HG02981 (cell line): ENCODE measurements around the gene ATP13A2.
"Not testable (repeated sequence)": the region's sequence is repeated elsewhere in the genome, so short reads cannot be mapped to it uniquely, and the experiment has no call there.

Experiments
- ATAC-seq: cut with Tn5 transposase; IDR thresholded peaks from one replicate; pipeline ENCODE4 v1.9.1; 2021; ENCODE audit warnings: mild to moderate bottlenecking, moderate library complexity; ENCODE audit not compliant: unreplicated experiment

ATP13A2 gene

DNA sequence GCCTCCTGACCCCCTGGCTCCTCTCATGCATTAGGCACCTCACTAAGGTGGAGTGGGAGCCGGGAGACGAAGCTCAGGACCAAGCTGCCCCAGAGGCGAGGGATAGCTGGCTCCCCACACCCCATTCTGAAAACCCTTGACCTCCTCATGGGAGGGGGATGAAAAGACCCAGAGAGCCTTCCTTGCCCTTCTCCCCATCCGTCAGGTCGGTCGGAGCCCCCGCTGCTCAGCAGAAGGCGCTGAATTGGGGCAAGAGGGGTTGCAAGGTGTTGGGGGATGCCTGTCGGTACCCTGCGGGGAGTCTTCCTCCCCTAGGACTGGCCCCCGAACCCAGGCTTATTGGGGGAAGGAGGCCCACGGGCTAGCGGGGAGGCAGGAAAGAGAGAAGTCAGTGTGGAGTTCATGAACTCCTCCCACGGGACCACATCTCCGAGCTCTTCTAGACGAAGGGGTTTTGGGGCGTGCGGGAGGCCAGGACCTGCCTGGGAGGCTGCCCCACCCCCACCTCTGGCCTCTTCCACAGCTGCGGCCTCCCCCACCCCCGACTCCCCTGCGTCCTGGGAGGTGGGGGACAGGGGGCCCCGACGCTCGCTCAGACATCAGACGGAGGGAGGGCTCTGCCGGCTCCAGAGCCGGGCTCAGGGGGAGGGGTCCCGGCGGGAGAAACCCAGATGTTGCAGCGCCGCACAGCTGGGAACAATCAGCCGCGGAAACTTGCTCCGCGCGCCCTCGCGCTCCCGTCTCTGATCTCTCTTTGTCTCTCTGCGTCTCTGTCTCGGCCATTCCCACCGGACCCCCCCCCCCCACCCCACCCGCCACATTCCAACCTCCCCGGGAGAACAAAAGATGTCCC, 32.0 kb downstream of the ATP13A2 start:
- ATAC-seq = no peak

DNA sequence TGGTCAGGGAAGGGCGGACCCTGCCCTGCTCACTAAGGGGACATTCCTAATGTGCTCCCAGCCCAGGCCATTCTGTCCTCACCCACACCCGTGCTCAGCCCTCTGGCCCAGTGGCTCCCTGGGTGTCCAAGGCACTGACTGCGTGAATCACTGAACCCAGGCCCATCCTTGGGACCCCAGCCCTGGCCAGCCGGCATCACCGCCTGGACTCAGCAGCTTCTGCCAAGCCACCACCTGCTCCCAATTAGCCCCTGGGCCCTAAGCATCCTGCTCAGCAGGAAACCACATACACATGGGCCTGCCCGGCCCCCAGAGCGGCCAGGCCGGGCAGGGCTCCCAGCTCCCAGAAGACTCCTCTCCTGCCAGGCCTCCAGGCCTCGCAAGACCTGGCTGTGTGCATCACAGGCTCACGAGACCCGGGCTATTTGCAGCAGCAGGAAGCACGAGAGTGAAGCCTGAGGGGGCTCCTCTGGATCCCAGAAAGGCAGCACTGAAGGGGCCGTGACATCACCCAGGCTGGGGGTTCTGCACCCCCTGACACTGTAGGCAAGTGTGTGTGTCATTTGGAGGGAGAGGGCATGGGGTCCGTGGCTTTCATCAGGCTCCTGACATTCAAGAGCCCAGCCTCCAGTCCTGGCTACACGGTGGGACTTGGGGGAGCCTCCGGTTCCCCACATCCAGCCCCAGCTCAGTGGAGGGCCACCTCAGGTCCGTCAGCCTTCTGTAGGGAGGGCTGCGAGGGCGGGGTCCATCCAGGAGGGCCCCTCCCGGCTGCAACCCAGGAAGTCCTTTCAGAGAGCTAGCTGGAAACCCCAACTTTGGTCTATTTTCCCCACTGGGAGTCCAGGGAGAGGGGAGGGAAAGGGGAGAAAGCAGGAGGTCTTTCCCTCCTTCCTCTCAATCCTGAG, 32.9 kb downstream of the ATP13A2 start:
- no peak for ATAC-seq

DNA sequence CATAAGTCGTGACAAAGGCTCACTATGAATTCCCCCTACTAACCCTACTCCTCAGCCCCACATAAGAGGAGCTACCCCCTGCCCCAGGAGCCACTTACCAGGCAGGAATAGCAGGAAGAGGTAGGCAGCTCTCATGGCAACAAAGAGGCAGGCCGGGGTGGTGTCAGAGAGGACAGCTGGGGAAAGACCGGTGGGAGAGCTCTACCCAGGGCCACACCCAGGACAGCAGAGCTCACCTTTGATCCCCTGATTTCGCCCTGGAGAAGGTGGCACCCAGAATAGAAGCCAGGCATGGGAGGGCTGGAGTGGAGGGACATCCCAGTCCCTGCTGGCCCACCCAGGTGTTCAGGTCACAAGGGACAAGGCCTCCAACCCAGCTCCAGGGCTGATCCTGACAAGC, 33.6 kb downstream of the ATP13A2 start:
- ATAC-seq = no peak

DNA sequence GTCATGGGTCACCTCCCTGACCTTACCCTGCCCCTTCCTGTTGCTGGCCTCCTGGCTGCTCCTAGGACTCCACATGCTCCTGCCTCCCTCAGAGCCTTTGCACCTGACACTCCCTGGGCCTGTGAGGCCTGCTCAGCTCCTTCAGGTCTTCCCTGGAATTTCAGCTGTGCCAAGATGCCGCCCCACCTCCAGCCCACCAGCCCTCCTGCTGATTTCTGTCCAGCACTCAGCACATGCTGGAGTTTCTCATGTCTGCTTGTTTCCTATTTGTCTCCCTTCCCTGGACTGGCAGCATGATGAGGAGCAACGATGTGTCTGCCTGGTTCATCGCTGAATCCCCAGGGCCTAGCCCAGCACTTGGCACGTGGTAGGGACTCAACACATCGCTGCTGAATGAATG, 34.4 kb downstream of the ATP13A2 start:
- no peak for ATAC-seq

DNA sequence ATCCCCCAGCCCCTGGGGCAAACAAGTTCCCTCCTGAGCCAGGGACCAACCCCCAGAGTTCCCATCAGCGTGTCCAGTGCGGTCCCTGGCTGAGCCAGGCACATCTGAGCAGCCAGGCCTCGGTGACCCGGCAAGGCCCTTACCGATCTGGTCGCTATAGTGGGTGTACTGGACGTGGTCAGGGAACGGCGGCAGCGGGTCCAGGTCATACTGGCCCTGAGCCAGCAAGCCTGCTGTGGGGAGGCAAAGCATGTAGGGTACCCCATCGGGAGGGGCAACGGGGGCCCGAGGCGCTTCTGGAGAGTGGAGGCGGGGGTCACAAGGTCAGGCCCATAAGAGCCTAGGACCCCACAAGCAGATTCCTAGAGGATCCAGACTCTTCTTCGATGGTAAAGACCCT, 34.8 kb downstream of the ATP13A2 start:
- ATAC-seq = no peak

DNA sequence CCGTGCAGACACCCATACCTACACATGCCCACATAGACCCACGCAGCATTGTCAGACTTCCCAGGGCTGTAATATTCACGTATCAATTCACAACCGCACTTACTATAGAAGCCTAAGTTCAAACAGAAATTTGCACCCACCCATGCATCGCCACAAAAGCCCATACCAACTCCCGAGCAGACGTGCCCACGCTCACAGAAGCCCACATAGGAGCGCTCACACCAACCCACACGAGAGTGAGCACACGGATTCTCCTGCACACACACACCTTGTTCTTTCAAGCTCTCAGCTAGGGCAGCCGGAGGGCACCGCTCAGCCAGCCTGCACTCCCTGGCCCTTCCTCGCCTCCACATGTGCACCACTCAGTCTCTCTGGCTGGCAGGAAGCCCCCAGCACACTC, 35.9 kb downstream of the ATP13A2 start:
- no peak for ATAC-seq

DNA sequence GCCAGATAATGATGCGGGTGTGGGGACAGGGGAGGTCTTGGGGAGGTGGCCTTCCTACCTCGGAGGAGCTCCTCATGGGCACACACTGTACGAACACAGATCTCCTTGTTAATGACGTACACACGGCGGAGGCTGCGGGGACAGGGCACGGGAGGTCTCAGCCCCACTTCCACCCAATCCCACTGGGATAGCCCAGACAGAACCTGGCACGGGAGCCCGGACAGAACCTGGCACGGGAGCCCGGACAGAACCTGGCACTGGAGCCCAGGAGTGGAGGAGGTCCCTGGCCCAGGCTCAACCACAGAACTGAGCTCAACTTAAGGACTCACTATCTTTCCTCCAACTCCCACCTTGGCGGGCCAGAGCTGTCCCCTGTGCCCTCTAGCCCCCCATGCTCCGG, 36.5 kb downstream of the ATP13A2 start:
- ATAC-seq = no peak

DNA sequence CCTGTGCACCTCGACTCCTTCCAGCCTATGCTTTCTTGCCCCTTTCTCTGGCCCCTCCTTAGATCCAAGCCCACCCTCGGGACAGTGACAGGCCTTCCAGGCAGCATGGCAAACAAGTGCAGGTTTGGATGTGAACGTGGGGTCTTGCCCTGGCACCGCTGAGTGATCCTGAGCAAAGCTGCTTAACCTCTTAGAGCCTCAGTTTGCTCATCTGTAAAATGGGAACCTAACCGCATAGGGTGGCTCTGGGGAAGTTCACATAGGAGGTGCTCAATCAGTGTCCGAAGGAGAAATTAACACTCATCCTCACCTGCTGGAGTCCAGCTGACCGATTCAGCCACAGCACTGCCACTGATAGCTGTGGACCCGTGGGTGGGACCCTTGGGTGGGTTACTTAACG, 38.5 kb downstream of the ATP13A2 start:
- ATAC-seq = no peak

DNA sequence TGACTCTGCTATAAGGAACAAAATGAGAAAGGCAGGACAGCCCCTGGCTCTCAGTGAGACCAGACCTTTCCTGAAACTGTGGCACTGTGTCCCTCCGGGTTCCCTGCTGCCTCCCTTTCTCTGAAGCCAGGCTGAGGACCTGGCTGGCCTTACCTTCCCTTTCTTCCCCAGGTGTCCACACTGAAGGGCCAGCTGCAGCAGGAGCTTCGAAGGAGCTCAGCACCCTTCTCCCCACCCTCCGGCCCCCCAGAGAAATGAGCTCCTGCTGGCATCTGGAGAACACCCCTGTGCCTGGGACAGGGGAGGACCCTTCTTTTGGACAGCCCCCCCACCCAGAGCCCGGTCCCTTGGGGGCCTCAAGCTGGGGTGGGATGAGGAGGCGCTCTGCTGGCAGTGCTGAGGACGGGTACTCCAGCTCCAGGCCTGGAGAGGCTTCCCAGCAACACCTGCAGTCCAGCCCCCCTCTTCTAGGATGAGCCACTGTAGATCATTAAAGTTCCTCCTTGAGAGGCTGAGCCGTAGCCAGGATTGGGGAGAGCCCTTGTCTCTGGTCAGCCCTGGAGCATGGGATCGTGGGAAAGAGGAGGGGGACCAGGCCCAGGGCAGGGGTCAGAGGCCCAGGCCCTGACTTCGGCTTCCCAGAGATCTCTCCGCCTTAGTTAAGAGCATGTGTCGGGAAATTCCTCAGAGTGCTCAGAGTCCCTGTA, 39.4 kb downstream of the ATP13A2 start:
- ATAC-seq = no peak

DNA sequence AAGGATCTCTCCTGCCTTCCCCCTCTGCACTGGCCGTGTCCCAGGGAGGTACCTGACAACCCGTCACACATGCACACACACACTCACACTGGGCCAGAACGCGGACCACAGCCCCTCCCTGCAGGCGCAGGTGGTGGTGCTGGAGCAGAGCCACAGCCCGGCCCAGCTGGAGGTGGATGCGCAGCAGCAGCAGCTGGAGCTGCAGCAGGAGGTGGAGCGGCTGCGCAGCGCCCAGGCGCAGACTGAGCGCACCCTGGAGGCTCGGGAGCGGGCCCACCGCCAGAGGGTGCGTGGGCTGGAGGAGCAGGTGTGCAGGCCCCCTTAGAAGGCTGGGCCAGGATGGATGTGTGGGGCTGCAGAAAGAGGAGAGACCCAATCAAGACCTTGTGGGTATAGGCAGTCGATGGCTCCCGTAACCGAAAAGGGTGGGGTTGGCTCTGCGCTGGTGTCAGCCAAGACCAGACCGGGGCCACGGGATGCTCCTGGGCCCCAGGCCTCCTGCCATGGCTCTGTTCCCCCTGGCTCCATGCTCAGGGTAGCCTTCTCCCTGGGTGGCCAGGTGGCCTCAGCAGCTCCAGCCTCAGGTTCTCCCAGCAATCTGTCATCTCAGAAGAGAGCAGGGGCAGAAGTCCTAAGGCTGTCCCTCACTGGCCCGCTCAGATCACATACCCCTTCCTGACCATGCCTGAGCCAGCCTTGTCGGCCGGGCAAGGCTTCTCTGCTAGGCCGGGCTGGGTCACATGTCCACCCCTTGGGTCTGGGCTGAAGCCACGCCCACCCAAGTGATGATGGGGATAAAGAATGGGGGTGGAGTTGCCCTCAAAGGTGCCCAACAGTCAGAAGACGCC, 40.2 kb downstream of the ATP13A2 start:
- ATAC-seq = no peak

DNA sequence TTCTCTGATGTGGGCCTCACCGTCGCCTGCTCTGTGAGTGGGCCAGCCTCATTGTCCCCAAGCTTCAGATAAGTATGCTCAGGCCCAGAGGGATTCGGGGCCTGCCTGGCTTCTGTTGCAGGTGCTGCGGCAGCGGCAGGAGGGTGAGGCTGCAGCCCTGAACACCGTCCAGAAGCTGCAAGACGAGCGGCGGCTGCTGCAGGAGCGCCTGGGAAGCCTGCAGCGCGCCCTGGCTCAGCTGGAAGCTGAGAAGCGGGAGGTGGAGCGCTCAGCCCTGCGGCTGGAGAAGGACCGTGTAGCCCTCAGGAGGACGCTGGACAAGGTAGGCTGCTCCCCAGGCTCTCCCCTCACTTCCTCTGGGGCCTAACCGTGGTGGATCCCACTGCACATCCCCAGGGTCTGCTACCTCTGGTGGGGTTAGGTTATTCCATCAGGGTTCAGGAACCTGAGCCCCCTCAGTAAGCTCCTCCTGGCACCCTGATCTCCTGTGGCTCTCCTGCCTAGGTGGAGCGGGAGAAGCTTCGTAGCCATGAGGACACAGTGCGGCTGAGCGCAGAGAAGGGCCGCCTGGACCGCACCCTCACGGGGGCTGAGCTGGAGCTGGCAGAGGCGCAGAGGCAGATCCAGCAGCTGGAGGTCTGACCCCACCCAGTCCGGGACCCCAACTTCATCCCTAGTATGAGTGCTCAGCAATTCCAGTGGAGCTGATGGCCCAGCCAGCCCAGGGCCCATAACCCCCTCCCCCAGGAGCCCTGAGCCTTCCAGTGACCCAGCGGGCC, 41.4 kb downstream of the ATP13A2 start:
- no peak for ATAC-seq

DNA sequence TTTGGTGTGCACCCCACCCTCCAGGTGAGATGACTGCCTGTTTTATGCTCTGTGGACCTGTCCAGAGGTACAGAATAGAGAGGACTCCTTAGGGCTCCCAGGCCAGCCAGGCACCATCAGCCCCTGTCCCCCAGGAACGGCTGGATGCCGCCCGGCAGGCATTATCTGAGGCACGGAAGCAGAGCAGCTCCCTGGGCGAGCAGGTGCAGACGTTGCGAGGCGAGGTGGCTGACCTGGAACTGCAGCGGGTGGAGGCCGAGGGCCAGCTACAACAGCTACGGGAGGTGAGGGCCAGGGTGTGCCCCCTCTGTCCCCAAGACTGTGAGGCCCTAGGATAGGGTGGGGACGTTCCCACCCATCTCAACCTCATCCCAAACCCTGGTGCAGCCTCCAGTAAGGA, 42.1 kb downstream of the ATP13A2 start:
- no peak for ATAC-seq

DNA sequence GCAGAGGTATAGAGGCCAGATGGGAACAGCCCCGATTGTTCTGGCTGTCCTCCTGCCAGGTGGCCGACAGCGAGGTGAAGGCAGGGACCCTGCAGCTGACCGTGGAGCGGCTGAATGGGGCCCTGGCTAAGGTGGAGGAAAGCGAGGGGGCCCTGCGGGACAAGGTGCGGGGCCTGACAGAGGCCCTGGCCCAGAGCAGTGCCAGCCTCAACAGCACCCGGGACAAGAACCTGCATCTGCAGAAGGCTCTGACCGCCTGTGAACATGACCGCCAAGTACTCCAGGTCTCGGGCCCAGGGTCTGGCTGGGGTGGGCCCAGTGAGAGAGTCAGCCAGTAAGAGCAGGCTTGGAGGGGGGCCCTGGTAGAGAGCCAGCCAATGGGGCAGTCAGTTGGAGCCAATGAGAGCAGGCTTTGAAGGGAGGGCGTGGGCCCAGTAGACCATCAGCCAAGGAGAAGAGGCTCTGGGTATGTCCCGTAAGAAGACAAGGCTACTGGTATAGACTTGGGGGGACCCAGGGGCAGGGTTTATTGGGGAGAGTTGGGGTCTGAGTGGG, 42.6 kb downstream of the ATP13A2 start:
- ATAC-seq = no peak

DNA sequence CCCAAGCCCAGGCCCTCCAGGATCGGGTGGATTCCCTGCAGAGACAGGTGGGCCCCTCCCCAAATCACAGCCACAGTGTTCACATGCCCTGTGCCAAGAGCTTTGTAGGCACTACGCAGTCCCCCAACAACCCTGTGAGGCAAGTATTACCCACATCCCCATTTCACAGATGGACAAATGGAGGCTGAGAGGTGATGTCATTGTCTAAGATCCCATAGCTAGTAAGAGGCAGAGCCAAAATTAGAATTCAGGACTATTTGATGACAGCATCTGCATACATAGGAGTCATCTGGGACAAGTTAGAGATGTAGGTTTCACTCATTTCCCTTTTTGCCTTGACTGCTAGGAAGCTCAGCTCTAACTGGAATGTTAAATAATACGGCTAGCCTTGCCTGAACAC, 43.4 kb downstream of the ATP13A2 start:
- no peak for ATAC-seq

DNA sequence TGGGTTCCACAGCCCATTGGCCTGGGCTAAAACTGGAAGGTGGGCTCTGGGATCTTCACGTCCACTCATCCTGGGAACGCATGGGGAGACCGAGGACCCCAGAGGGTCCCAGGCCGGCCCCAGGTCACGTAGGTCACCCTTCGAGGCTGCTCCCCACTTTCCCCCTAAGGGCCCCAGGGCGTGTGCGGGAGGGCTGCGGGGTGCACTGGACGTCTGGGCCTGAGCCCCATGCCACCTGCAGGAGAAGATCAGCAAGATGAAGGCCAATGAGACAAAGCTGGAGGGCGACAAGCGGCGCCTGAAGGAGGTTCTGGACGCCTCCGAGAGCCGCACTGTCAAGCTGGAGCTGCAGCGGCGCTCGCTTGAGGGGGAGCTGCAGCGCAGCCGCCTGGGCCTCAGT, 43.8 kb downstream of the ATP13A2 start:
- ATAC-seq = no peak

DNA sequence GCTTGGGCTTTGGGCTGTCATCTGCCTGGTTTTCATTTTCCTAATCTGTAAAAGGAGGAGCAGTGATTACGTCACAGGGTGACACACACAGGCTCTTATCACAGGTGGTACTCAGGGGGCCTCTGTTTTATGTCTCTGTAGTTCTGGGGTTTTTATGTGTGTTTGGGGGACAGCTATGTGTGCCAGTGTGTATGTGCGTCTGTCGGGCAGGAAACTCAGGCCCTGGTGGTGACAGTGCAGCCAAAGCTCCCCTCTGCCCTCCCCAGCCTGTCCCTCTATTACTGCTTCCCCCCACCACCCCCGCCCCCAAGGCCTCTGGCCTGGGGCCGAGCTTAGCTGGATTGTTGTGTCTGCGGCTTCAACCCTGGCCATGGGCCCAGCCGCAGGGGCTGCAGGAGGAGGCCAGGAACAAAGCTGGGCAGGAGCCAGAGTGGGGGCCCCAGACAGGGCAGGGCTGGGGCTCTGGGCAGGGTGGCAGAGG, 44.6 kb downstream of the ATP13A2 start:
- no peak for ATAC-seq

DNA sequence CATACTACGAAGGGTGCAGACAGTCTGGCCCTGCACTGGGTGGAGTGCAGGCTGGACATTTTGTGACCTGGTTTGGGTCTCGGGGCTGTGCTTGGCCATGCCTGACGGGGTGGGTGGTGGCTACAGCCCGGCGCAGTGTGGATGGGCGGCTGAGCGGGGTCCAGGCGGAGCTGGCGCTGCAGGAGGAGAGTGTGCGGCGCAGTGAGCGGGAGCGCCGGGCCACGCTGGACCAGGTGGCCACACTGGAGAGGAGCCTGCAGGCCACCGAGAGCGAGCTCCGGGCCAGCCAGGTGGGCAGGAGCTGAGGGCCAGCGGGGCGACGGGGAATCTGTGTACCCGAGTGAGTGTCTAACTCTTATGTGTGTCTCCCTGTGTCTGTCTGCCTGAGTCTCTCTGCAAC, 45.4 kb downstream of the ATP13A2 start:
- ATAC-seq = no peak

DNA sequence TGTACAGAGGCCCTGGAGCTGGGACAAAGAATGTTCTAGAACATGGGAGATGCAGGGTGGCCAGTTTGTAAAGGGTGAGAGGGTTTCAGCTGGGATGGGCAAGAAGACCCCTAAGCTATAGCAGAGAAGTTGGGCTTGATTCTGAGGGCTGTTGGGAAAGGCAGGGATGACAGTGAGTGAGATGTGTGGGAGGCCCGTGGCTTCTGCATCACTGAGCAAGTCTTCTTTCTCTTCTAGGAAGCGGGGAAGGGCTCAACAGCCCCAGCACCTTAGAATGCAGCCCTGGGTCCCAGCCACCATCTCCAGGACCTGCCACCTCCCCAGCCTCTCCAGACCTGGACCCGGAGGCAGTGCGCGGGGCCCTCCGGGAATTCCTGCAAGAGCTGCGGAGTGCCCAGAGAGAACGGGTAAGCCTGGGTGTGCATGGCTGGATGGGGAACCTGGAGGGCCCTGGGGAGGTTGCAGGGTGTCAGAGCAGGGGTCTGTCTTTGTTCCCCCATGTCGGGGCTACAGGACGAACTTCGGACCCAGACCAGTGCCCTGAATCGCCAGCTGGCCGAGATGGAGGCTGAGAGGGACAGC, 46.2 kb downstream of the ATP13A2 start:
- ATAC-seq = no peak

DNA sequence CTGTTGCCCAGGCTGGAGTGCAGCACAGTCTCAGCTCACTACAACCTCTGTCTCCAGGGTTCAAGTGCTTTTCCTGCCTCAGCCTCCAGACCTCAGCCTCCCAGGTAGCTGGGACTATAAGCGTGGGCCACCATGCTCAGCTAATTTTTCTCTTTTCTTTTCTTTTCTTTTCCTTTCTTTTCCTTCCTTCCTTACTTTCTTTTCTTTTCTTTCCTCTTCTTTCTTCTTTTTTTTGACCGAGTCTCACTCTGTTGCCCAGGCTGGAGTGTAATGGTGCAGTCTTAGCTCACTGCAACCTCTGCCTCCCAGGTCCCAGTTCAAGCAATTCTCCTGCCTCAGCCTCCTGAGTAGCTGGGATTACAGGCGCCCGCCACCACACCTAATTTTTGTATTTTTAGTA, 47.6 kb downstream of the ATP13A2 start:
- not testable (repeated sequence) for ATAC-seq
